CD4-positive, alpha-beta T cell treated with Interleukin-10 for 1 hour (primary cell): ENCODE data around the gene SMARCA2.
A peak's percentile ranks its signal among the peaks of the same experiment; 100 is the strongest.

Experiments used
- DNase-seq: peaks from one replicate; pipeline ENCODE4 v3.0.0-alpha.2; 2020

The SMARCA2 gene

GRCh38 chr9:2227144-2227867 is 212.2 kb downstream of the SMARCA2 start:
- no peak for DNase-seq

GRCh38 chr9:2228132-2228531 is 213.0 kb downstream of the SMARCA2 start:
- DNase-seq, result no peak

GRCh38 chr9:2228641-2229040 is 213.5 kb downstream of the SMARCA2 start:
- DNase-seq, result no peak

DNA sequence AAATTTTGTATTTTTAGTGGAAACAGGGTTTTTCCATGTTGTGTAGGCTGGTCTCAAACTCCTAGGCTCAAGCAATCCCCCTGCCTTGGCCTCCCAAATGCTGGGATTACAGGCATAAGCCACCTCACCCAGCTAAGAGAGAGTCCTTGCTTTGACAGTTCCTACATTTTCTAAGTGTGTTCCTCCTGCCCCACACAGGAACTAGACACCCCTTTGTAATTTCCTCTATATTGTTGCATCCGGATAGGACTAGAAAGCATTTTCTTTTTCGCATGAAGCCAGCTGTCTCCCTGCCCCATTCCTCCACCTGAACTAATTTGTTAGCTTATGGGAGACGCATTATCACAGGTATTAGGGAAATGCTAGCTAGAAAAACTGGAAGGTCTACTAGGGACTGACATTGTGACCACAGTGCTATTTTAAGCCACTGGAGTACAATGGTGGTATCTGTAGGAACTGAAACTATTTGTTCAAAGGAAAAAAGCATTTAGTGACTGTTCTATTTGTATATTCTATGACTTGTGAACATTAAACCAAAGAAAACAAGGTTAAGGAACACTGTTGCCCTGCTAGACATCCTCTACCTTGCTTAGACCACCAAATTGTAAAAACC is 214.1 kb downstream of the SMARCA2 start:
- no peak for DNase-seq

GRCh38 chr9:2230362-2230761 is 215.2 kb downstream of the SMARCA2 start:
- no peak for DNase-seq

GRCh38 chr9:2231101-2231500 is 216.0 kb downstream of the SMARCA2 start:
- DNase-seq, result no peak

- no peak for DNase-seq
These were observed 216.7 kb downstream of the SMARCA2 start for GRCh38 chr9:2231829-2232228.

DNA sequence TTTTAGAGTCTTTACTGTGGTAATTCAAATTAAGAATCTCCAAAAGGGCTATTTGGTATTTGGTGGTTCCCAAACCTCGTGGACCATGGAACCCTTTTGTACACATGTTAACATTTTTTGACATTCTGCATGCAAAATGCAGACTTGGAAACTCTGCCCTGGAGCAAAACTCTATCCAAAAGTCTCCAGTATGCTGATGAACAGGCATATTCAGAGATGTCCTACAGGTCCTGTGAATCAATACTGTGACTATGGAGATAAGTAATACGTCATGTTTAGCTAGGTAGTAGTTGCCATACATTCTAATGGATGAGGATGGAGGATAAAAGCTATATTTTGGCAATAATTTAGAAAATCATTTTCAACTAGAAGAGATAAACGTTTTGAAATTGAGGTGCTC is 218.1 kb downstream of the SMARCA2 start:
- no peak for DNase-seq

GRCh38 chr9:2234371-2234893 is 219.3 kb downstream of the SMARCA2 start:
- no peak for DNase-seq

GRCh38 chr9:2235623-2236022 is 220.5 kb downstream of the SMARCA2 start:
- no peak for DNase-seq

GRCh38 chr9:2236850-2237249 is 221.7 kb downstream of the SMARCA2 start:
- DNase-seq, result no peak

DNA sequence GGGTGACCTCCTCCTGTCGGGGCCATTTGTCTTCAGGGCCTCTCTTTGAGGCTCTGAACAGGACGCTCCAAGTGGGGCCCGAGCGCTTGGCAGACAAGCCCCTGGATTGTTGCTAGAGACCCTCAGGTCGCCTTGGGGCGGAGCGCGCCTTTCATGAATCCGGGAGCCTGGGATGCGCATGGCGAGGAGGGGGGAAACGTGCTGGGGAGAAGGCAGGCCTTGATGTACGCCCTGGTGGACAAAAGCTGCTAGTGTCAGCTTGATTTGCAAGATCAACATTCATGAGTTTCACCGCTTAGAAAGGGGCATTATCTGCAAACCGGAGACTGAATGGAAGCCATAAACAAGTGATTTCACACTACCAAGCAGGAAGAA is 226.3 kb downstream of the SMARCA2 start:
- DNase-seq, result no peak

DNA sequence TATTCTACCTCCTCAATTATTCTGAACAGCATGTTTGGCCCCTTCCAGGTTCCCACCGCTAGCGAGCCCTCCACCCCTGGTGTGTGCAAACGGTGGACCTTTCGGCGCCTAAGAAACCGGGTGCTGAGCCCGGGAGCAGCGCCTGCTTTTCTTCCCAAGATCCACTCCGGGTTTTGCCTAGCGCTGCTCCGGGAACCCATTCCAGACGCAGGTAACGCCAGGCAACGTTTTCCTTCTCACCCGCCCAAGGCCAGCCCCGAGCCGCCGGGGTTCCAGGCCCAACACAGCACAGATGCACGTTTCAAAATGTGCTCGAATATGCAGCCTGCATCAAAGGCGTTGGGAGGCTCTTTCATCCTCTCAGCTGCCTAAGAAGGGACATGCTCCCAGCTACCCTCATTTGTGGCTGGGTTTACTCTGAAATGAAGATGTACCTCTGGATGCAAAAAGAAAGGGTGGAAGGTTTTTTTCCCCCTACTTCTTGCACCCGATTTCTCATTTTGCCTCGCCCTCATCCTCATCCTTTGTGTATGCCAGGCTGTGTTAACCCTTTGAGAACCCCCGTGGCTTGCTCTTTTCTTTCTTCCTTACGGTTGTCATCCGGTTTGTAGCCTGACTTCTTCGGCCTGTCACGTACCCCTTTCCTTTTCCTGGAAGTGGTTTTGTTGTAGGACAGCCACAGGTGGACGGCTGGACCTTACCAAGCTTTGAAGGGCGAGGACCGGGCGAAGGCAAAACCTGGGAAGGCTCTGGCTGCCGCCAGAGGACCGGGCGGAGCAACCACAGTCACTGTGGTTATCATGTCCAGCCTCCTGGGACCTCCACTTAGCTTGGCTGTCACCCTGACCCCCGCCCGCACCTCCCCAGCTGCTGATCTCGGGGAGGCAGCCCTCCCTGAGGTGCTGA is 226.9 kb downstream of the SMARCA2 start:
- DNase-seq, result peak; percentile 70

DNA sequence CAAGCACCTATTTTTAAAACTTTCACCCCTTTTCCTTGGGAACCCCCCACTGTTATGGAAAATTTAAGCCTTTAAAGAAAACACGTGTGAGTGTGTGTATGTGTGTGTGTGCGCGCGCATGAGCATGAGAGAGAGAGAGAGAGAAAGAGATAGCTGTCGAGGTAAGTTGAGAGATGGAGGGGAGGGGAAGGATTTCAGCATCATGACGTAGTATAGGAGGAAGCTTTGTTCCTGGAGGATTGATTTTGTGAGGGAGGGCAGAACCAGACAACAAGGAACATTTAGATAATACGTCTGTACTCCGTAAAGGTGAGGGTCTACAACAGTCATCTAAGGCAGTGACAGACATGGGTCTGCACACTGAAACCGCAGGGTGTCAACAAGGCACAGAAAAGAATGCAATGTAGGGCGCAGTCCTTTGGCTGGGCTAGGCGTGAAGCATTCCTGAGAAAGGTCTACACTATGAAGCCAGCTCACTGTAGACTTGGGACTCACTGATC is 227.7 kb downstream of the SMARCA2 start:
- DNase-seq, result no peak
